Stomach (tissue), 9 donors: ENCODE results near the gene AKAP6. TPM values are rescaled to one million over a fixed set of nuclear protein-coding genes. Genes with fewer than 3 reads are reported as not detected.

Experiments
- DNase-seq, 2 donors: peaks; one replicate each; pipeline versions ENCODE4 v3.0.0 to v3.0.0-alpha.2; 2013 to 2019
- H3K27ac ChIP-seq, 5 donors: fragments of 200-600 bp in 4 of 5; sonication (generic) in 4 of 5; one replicate each; pipeline ENCODE4 v1.5.1; 2013 to 2019; ENCODE audit warnings: mild to moderate bottlenecking in 1 of 5, moderate library complexity in 1 of 5
- H3K27me3 ChIP-seq, 3 donors: fragments of 200-600 bp; sonication (generic); one replicate each; pipeline ENCODE4 v1.5.1; 2017 to 2019; ENCODE audit warnings: mixed run types in 1 of 3
- H3K36me3 ChIP-seq, 4 donors: fragments of 200-600 bp; sonication (generic); 1 replicate in 3 of 4; 2 replicates in 1 of 4; pipeline ENCODE4 v1.5.1; 2016 to 2019
- H3K4me1 ChIP-seq, 4 donors: fragments of 200-600 bp; sonication (generic); one replicate each; pipeline ENCODE4 v1.5.1; 2016 to 2019
- H3K4me3 ChIP-seq, 4 donors: fragments of 200-600 bp; sonication (generic) in 3 of 4; one replicate each; pipeline ENCODE4 v1.5.1; 2016 to 2019; ENCODE audit warnings: mild to moderate bottlenecking in 1 of 4
- H3K9me3 ChIP-seq, 4 donors: fragments of 200-600 bp; sonication (generic); one replicate each; pipeline ENCODE4 v1.5.1; 2016 to 2019
- EP300 ChIP-seq: sonication (generic); formaldehyde crosslinking; IDR thresholded peaks from one replicate; pipeline ENCODE4 v1.6.1; 2017; ENCODE audit warnings: antibody characterized with exemption
- POLR2A ChIP-seq, 4 donors: fragments of 450-650 bp; IDR thresholded peaks; one replicate each; pipeline ENCODE4 v1.6.1; 2016; ENCODE audit warnings: antibody characterized with exemption in 4 of 4, control low read depth in 2 of 4, mild to moderate bottlenecking in 1 of 4, moderate library complexity in 1 of 4
- POLR2AphosphoS5 ChIP-seq, 3 donors: sonication (generic); formaldehyde crosslinking; IDR thresholded peaks; one replicate each; pipeline ENCODE4 v1.6.1; 2016; ENCODE audit warnings: antibody characterized with exemption in 3 of 3
- WGBS, 5 donors: extraction: QIAGEN DNeasy Blood & Tissue Kit in 3 of 5; methylation state at CpG; one replicate each; pipeline versions ENCODE4 v1.1.5 to v1.1.7; 2013 to 2018; 5-methylcytosine and 5-hydroxymethylcytosine counted together
- intact Hi-C: fragments of 100-400 bp; cut with DNase I; formaldehyde crosslinking; loops from one replicate; pipeline ENCODE4 v1.15.1; 2023; ENCODE audit warnings: low total_unique reads
- polyA plus RNA-seq, 3 donors: library from polyadenylated mRNA; stranded (reverse); fragments of 200-250 nt; gene quantifications; one replicate each; pipeline ENCODE4 v1.2.3, GENCODE V29; 2013
- total RNA-seq, 5 donors: library from RNA; depleted of rRNA; stranded (reverse); fragments of >200 nt; gene quantifications; one replicate each; pipeline versions ENCODE4 v1.1.0 to v1.2.3, GENCODE V29; 2014 to 2016
- TF ChIP-seq, protein P1 (sequence below), 7 experiments: fragments of 450-650 bp in 4 of 7; fragments of 200-600 bp in 3 of 7; sonication (generic) in 3 of 7; IDR thresholded peaks; one replicate each; pipeline ENCODE4 v1.5.1; 2016 to 2019; ENCODE audit warnings: antibody characterized with exemption in 7 of 7, control low read depth in 2 of 7, mild to moderate bottlenecking in 1 of 7
- donor health status: healthy with polysubstance abuse.
- donor health status: Bipolar disorder and iron deficiency.
- donor health status: healthy.

Gene AKAP6
- total and polyA plus RNA-seq, 8 donors: 0.15 to 132 (median 3.3) TPM

DNA sequence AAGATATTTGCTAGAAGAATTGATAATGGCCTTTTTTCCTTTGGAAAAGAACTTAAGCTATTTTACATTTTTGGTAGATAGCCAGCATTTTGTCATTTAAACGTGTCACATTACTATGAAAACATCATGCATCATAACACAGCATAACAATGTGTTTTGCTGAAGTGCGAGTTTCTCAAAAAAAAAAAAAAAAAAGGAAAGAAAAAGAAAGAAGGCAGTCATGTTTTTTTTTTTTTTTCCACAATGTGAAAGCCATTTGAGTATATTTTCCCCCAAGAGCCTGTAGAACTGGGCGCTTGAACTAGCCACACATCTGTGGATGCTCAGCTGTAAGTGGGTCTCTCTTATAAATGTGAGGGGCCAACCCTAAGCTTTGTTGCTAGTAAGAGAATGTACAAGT lies 300.1 kb downstream of the AKAP6 start:
- WGBS, 5 donors: 76 to 89% (median 86%) methylated on average over 3 of the region's 3 CpGs
- Histone ChIP-seq H3K9me3 (no peaks in the 10 kb centered on the region), H3K4me3 (no peak overlapping the region), H3K4me1 (no peaks in the 10 kb centered on the region), H3K36me3 (no peaks in the 10 kb centered on the region), H3K27me3 (no peaks in the 10 kb centered on the region), H3K27ac (no peak overlapping the region)
- TF ChIP-seq POLR2A (IDR thresholded peaks at IDR 0.05) (no peak), POLR2AphosphoS5 (IDR thresholded peaks at IDR 0.05) (no peak)
- TF ChIP-seq, protein P1, sequence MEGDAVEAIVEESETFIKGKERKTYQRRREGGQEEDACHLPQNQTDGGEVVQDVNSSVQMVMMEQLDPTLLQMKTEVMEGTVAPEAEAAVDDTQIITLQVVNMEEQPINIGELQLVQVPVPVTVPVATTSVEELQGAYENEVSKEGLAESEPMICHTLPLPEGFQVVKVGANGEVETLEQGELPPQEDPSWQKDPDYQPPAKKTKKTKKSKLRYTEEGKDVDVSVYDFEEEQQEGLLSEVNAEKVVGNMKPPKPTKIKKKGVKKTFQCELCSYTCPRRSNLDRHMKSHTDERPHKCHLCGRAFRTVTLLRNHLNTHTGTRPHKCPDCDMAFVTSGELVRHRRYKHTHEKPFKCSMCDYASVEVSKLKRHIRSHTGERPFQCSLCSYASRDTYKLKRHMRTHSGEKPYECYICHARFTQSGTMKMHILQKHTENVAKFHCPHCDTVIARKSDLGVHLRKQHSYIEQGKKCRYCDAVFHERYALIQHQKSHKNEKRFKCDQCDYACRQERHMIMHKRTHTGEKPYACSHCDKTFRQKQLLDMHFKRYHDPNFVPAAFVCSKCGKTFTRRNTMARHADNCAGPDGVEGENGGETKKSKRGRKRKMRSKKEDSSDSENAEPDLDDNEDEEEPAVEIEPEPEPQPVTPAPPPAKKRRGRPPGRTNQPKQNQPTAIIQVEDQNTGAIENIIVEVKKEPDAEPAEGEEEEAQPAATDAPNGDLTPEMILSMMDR (IDR thresholded peaks at IDR 0.05): no peak
- intact Hi-C loops: no loop called here
- DNase-seq: no peak

DNA sequence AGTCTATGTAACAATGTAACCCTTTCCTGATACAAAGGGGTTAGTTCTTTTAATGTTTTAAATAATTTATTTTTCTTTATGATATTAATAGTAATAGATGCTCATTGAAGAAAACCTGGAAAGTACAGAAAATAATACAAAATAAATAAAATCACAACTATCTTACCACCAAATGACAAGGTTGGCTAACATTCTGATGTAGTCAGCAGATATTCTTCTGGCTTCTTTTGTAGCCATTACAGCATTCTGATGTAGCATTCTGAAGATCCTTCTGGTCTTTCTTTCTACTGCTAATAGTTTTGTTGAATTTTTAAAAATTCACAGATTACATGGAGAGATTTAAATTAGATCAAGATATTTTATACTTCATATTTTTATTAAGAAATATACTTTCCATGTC lies 301.6 kb downstream of the AKAP6 start:
- Histone ChIP-seq H3K27me3 (no peaks in the 10 kb centered on the region), H3K36me3 (no peaks in the 10 kb centered on the region), H3K4me3 (no peak overlapping the region), H3K9me3 (no peaks in the 10 kb centered on the region), H3K4me1 (peaks cover 0 to 9% (median 0%) of the 10 kb centered on the region in 4 donors), H3K27ac (no peak overlapping the region)
- DNase-seq: no peak
- intact Hi-C loops: no loop called here
- TF ChIP-seq, protein P1 (IDR thresholded peaks at IDR 0.05): no peak
- TF ChIP-seq EP300 (no peak), POLR2A (IDR thresholded peaks at IDR 0.05) (no peak), POLR2AphosphoS5 (IDR thresholded peaks at IDR 0.05) (no peak)

DNA sequence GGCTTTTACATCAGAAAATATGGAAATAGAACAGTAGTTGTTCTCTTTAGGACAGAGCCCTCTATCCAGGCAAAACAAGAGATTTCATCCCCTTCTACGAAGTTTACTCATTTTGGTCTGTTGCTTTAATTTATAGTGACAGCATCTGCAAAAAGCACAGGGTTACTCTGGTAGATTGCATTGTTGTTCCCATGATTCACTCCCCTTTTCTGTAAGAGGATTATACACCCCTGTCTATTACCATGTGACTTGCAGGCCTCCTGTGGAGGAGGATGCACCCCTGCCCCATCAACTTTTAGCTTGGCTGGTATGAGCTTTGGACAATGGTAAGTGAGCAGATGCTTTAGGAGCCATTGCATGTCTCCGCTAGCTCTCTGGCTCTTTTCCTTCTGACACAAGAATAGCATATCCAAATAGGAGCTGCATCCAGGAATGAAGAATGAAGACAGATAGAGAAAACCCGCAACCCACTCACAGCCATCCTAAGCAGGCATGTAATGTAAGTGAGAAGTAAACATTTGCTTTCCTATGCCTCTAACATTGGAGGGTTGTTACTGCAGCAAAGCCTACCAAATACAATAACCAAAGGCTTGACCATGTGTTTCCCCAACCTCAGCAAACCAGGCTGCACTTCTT lies 304.2 kb downstream of the AKAP6 start:
- H3K27ac ChIP-seq: no peak overlapping the region
- H3K9me3 ChIP-seq: no peaks in the 10 kb centered on the region
- 89 to 95% (median 91%) methylated on average over 3 of the region's 3 CpGs for WGBS, 5 donors
- no peaks in the 10 kb centered on the region for H3K27me3 ChIP-seq
- H3K4me1 ChIP-seq: peaks cover 0 to 11% (median 0%) of the 10 kb centered on the region in 4 donors
- intact Hi-C loops: no loop called here
- H3K36me3 ChIP-seq: no peaks in the 10 kb centered on the region
- TF ChIP-seq, protein P1 (IDR thresholded peaks at IDR 0.05): no peak
- no peak for TF ChIP-seq POLR2AphosphoS5 (IDR thresholded peaks at IDR 0.05)
- no peak overlapping the region for H3K4me3 ChIP-seq
- DNase-seq: no peak

DNA sequence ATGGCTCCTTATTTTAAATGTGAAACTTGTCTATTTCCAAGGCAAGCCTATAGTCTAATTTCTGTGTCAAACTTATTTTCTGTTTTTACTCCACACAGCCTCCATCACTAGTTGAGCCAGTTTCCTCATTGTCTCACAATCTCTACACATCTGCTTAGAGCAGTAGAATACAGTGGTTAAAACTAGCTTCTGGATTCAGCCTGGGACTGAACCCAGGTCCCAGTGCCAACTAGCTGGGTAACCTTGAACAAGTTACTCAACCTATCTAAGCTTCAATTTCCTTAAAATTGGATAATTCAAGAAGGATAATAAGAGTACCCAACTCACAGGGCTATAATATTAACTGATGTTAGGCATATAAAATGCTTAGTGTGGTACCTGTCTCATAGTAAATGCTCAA lies 304.8 kb downstream of the AKAP6 start:
- Histone ChIP-seq H3K27ac (no peak overlapping the region), H3K27me3 (no peaks in the 10 kb centered on the region), H3K4me3 (no peak overlapping the region), H3K36me3 (no peaks in the 10 kb centered on the region), H3K9me3 (no peaks in the 10 kb centered on the region), H3K4me1 (peaks cover 0 to 11% (median 0%) of the 10 kb centered on the region in 4 donors)
- intact Hi-C loops: no loop called here
- DNase-seq: no peak
- TF ChIP-seq POLR2A (IDR thresholded peaks at IDR 0.05) (no peak), EP300 (no peak)

DNA sequence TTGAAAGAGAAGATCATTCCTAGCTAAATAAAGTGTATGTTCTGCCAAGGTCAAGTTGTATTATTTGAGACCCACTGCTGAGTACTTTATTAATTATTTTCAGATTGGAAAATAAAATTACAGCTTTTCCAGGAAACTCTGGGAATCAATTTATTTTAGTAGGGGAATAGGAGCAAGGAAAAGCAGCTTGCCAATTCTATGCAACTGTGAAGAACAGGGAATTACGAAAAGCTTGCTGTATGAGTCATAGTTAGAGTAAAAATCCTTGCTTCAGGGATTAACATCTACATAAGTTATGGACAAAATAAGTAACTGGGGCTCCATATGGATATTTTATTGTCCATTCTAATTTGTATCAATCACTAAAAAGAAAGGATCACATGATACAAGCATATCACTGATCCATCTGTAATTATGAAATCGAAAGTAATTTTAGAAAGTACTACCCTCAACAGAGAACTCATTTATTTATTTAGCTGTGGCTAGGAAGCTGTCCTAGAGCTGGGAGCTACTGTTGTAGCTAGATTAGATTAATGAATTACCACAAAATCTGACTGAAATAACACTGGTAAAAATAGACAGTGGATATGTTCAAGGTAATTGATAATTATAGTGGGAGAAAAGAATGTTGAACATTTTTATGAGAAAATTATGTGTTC lies 306.1 kb downstream of the AKAP6 start:
- Histone ChIP-seq H3K9me3 (no peaks in the 10 kb centered on the region), H3K27ac (peak overlapping the region in 1 of 5 donors; percentile 1), H3K4me1 (peaks cover 0 to 11% (median 0%) of the 10 kb centered on the region in 4 donors), H3K27me3 (no peaks in the 10 kb centered on the region), H3K4me3 (peak overlapping the region in 1 of 4 donors; percentile 20), H3K36me3 (no peaks in the 10 kb centered on the region)
- TF ChIP-seq, protein P1 (IDR thresholded peaks at IDR 0.05): no peak
- TF ChIP-seq POLR2AphosphoS5 (IDR thresholded peaks at IDR 0.05): no peak
- no peak for TF ChIP-seq POLR2A (IDR thresholded peaks at IDR 0.05)
- no peak for TF ChIP-seq EP300
- intact Hi-C loops: no loop called here
- WGBS, 5 donors: 8 to 31% (median 21%) methylated on average over 2 of the region's 2 CpGs
- DNase-seq: peak in 1 of 2 donors; percentile 50
